Smooth muscle cell (in vitro differentiated cells): ENCODE results near the gene LRFN5. TPM values are rescaled to one million over a fixed set of nuclear protein-coding genes. Genes with fewer than 3 reads are reported as not detected.

Experiments
- DNase-seq: peaks from one replicate; lab custom pipeline; 2025; ENCODE audit not compliant: unreplicated experiment; lab: John Stamatoyannopoulos, UW
- H2AFZ ChIP-seq: fragments of 200-600 bp; sonication (generic); 2 replicates; pipeline ENCODE4 v1.6.0; 2016; ENCODE audit warnings: antibody characterized with exemption, low read depth, mild to moderate bottlenecking
- H3F3A ChIP-seq: fragments of 200-600 bp; sonication (generic); 2 replicates; pipeline ENCODE4 v1.6.0; 2017; ENCODE audit warnings: antibody characterized with exemption, low read depth
- H3K27ac ChIP-seq: fragments of 200-600 bp; sonication (generic); 2 replicates; pipeline ENCODE4 v1.5.1; 2016; ENCODE audit warnings: low read depth, mild to moderate bottlenecking
- H3K27me3 ChIP-seq: fragments of 200-600 bp; sonication (generic); 2 replicates; pipeline ENCODE4 v1.6.1; 2016; ENCODE audit warnings: low read depth, mild to moderate bottlenecking
- H3K36me3 ChIP-seq: fragments of 200-600 bp; sonication (generic); 2 replicates; pipeline ENCODE4 v1.5.1; 2016; ENCODE audit warnings: low read depth
- H3K4me1 ChIP-seq: fragments of 200-600 bp; sonication (generic); 2 replicates; pipeline ENCODE4 v1.5.1; 2016; ENCODE audit warnings: low read depth
- H3K4me2 ChIP-seq: fragments of 200-600 bp; sonication (generic); 2 replicates; pipeline ENCODE4 v1.6.0; 2016; ENCODE audit warnings: mild to moderate bottlenecking
- H3K4me3 ChIP-seq: fragments of 200-600 bp; sonication (generic); 2 replicates; pipeline ENCODE4 v1.5.1; 2016; ENCODE audit warnings: mild to moderate bottlenecking
- H3K79me2 ChIP-seq: fragments of 200-600 bp; sonication (generic); 2 replicates; pipeline ENCODE4 v1.6.0; 2016; ENCODE audit warnings: low read depth, mild to moderate bottlenecking
- H3K9ac ChIP-seq: fragments of 200-600 bp; sonication (generic); 2 replicates; pipeline ENCODE4 v1.6.0; 2016; ENCODE audit warnings: low read depth
- H3K9me3 ChIP-seq: fragments of 200-600 bp; sonication (generic); replicated peaks from 2 replicates; pipeline ENCODE4 v1.5.1; 2016; ENCODE audit warnings: low read depth
- H4K20me1 ChIP-seq: fragments of 200-600 bp; sonication (generic); 2 replicates; pipeline ENCODE4 v1.6.0; 2016; ENCODE audit warnings: low read depth
- CTCF ChIP-seq: fragments of 200-600 bp; sonication (generic); IDR thresholded peaks from 2 replicates; pipeline ENCODE4 v1.5.1; 2017; ENCODE audit warnings: borderline replicate concordance, mild to moderate bottlenecking, antibody characterized with exemption; ENCODE audit not compliant: insufficient read depth, poor library complexity, severe bottlenecking
- WGBS: methylation state at CpG from one replicate; pipeline ENCODE4 v1.1.7; 2016; ENCODE audit warnings: low lambda C conversion rate; 5-methylcytosine and 5-hydroxymethylcytosine counted together
- polyA plus RNA-seq: library from polyadenylated mRNA; unstranded; fragments of >200 nt; fragmentation: Nextera tagmentation; extraction: Ambion mirVana; gene quantifications from 2 replicates; pipeline ENCODE4 v1.2.1, GENCODE V29; 2016
- total RNA-seq: library from RNA; depleted of rRNA; stranded (reverse); fragments of >200 nt; gene quantifications from 2 replicates; pipeline ENCODE4 v1.2.3, GENCODE V29; 2014

LRFN5 gene
- total and polyA plus RNA-seq, 2 experiments from 2014 or later: 22.1 to 33.8 TPM

GRCh38 chr14:41758011-41758665 lies 151.5 kb downstream of the LRFN5 start:
- H3K4me1 ChIP-seq: no peaks in the 10 kb centered on the region
- no peak overlapping the region for H3K27ac ChIP-seq
- 100% methylated on average over 1 of the region's 1 CpG for WGBS

DNA sequence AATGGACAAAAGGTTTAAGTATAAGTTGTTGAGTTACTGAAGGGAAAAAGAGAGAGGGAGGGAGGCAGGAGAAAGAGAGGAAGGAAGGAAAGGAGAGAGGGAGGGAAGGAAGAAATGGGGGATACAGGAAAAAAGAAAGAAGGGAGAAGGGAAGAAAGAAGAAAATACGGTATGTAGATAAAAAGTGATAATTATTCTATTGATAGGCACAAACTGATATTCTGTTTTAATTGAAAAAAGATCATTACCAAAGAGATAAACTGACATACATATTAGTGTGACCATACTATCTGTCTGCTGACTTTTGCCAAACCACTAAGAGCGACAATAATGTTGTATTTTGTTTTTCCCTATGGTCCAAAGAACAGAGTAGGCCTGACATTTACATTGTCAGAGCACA lies 154.5 kb downstream of the LRFN5 start:
- Histone ChIP-seq H3K27me3 (no peaks in the 10 kb centered on the region), H3K36me3 (no peaks in the 10 kb centered on the region), H4K20me1 (no peaks in the 10 kb centered on the region), H2AFZ (no peak overlapping the region), H3K9ac (no peak overlapping the region), H3F3A (no peaks in the 10 kb centered on the region), H3K4me1 (no peaks in the 10 kb centered on the region), H3K27ac (no peak overlapping the region), H3K4me3 (no peak overlapping the region), H3K4me2 (no peak overlapping the region), H3K9me3 (no peaks in the 10 kb centered on the region), H3K79me2 (peaks cover 52% of the 10 kb centered on the region)
- 97% methylated on average over 2 of the region's 2 CpGs for WGBS
- TF ChIP-seq CTCF: no peak
- DNase-seq: no peak

More at GRCh38 chr14:41758011-41758665, 151.5 kb downstream of the LRFN5 start:
- H3K4me3 ChIP-seq: no peak overlapping the region
- H3K27me3 ChIP-seq: no peaks in the 10 kb centered on the region
- H3K4me2 ChIP-seq: no peak overlapping the region
- H2AFZ ChIP-seq: no peak overlapping the region
- no peaks in the 10 kb centered on the region for H3K9me3 ChIP-seq
- no peaks in the 10 kb centered on the region for H3F3A ChIP-seq
- H4K20me1 ChIP-seq: no peaks in the 10 kb centered on the region
- no peak for TF ChIP-seq CTCF
- no peak for DNase-seq
- H3K36me3 ChIP-seq: no peaks in the 10 kb centered on the region
- H3K79me2 ChIP-seq: peaks cover 46% of the 10 kb centered on the region
- no peak overlapping the region for H3K9ac ChIP-seq

GRCh38 chr14:41766772-41767171 lies 160.1 kb downstream of the LRFN5 start:
- Histone ChIP-seq H3K4me1 (no peaks in the 10 kb centered on the region), H3F3A (no peaks in the 10 kb centered on the region), H3K27me3 (no peaks in the 10 kb centered on the region), H3K9me3 (no peaks in the 10 kb centered on the region), H3K4me2 (no peak overlapping the region), H3K27ac (no peak overlapping the region), H3K79me2 (peaks cover 22% of the 10 kb centered on the region), H3K36me3 (no peaks in the 10 kb centered on the region), H4K20me1 (no peaks in the 10 kb centered on the region), H2AFZ (no peak overlapping the region), H3K4me3 (no peak overlapping the region), H3K9ac (no peak overlapping the region)
- DNase-seq: no peak
- TF ChIP-seq CTCF: no peak
- 97% methylated on average over 5 of the region's 5 CpGs for WGBS

DNA sequence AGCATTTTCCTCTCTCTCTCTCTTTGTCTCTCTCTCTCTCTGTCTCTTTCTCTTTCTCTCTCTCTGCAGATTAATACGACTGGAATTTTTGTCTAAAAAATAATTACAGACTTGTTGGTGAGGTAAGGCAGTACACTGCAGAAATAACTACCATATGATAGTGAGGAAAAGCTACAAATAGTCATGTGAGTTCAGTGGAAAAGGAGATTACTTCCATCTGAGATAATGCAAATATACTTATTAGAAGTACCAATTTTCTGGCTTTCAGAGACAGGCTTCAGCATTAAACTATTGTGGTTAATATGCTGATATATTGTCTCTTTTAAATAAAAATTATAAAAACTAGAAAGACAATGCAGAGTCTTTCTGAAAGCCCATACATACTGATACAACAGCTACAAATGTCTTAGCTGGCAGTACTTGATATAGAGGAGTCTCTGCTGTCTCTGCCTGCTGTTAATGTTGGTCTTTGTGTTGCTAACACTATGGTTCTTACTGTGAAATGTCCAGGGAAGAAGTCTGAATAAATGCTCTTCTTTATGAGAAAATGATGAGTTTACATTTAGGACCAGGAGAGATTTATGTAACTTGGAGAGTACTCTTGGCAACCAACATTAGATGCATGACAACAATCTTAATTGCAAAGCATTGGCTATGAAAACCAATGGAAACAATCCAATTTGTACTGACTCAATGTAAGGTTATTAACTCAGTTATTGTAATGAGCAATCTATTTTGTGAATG lies 167.0 kb downstream of the LRFN5 start:
- Histone ChIP-seq H3K79me2 (no peaks in the 10 kb centered on the region), H3K27ac (no peak overlapping the region), H3F3A (no peaks in the 10 kb centered on the region), H2AFZ (no peak overlapping the region), H3K9me3 (no peaks in the 10 kb centered on the region), H3K4me3 (no peak overlapping the region), H3K36me3 (no peaks in the 10 kb centered on the region), H3K4me2 (no peak overlapping the region), H3K9ac (no peak overlapping the region), H4K20me1 (no peaks in the 10 kb centered on the region), H3K27me3 (no peaks in the 10 kb centered on the region), H3K4me1 (no peaks in the 10 kb centered on the region)
- no peak for DNase-seq
- WGBS: 91% methylated on average over 1 of the region's 1 CpG
- no peak for TF ChIP-seq CTCF
